Measurements from ENCODE around the gene CALHM5. TPM values are rescaled to one million over a fixed set of nuclear protein-coding genes. Genes with fewer than 3 reads are reported as not detected.
A peak's percentile ranks its signal among the peaks of the same experiment; 100 is the strongest.

The CALHM5 gene
- total and polyA plus RNA-seq, 9 of the 15 experiments (the other 6 are each of a cell fraction or from before 2014, with no cell fraction given): under 0.01 to 0.05 (median 0.02) TPM; not detected in 2

GRCh38 chr6:116570856-116571682, 59.6 kb downstream of the CALHM5 start, which contains the start of gene RWDD1 (continued):
- TF ChIP-seq PATZ1 (CRISPR knock-in tag; IDR thresholded peaks at IDR 0.05; ENCODE audit: borderline replicate concordance) (peak; percentile 40; the same call in 1 of the 2 replicates), ZNF347 (CRISPR knock-in tag; IDR thresholded peaks at IDR 0.05; ENCODE audit: low read depth) (no peak), MNT (conservative IDR thresholded peaks at IDR 0.05) (peak; percentile 89 to 95), MITF (IDR thresholded peaks at IDR 0.05) (0 out of 2 replicates have a peak, but pooled peaks have one; percentile 35), POLR2A (conservative IDR thresholded peaks at IDR 0.05) (peak; percentile 95), STAG1 (CRISPR knock-in tag; IDR thresholded peaks at IDR 0.05; ENCODE audit: borderline replicate concordance) (no peak), STAT5A (IDR thresholded peaks at IDR 0.05; ENCODE audit: borderline replicate concordance, low read length) (no peak), E2F4 (CRISPR knock-in tag; IDR thresholded peaks at IDR 0.05; ENCODE audit: low read depth) (no peak), FOXM1 (IDR thresholded peaks at IDR 0.05; ENCODE audit: low read depth) (peak; percentile 94), FOXM1 (CRISPR knock-in tag; IDR thresholded peaks at IDR 0.05; ENCODE audit: low read depth) (peak; percentile 20; the same call in 1 of the 2 replicates), POLR3A (IDR thresholded peaks at IDR 0.05; ENCODE audit: borderline replicate concordance, extremely low read depth, insufficient read depth, insufficient read length) (no peak), CXXC5 (CRISPR knock-in tag; IDR thresholded peaks at IDR 0.05) (peak; percentile 87), CBFA2T3 (IDR thresholded peaks at IDR 0.05) (peak; percentile 9; the same call in 1 of the 2 replicates), RNF219 (CRISPR knock-in tag; IDR thresholded peaks at IDR 0.05) (no peak), ZNF79 (CRISPR knock-in tag; IDR thresholded peaks at IDR 0.05; ENCODE audit: low read depth) (no peak), RFX7 (CRISPR knock-in tag; IDR thresholded peaks at IDR 0.05) (no peak), GATAD2A (IDR thresholded peaks at IDR 0.05) (0 out of 2 replicates have a peak, but pooled peaks have one; percentile 32), EZH2 (IDR thresholded peaks at IDR 0.05; ENCODE audit: borderline replicate concordance, low read depth, low read length) (no peak), EHMT2 (IDR thresholded peaks at IDR 0.05) (no peak), ZC3H8 (IDR thresholded peaks at IDR 0.05) (no peak), FOXP1 (CRISPR knock-in tag; IDR thresholded peaks at IDR 0.05) (peak; percentile 69; the same call in 1 of the 2 replicates)
